Epithelial cell of esophagus (primary cell): ENCODE data around the gene AUTS2.

Experiments
- DNase-seq: peaks from one replicate; pipeline ENCODE4 v3.0.0; 2010; ENCODE audit warnings: low read depth
- H3K4me3 ChIP-seq: 2 replicates; pipeline ENCODE4 v1.5.1; 2011; ENCODE audit warnings: mild to moderate bottlenecking, low read length, control low read depth
- TF ChIP-seq, protein P1 (sequence below): IDR thresholded peaks from 2 replicates; pipeline ENCODE4 v1.5.1; 2011; ENCODE audit warnings: low read depth, mild to moderate bottlenecking, low read length, control low read depth, inconsistent platforms; ENCODE audit not compliant: insufficient read depth; ENCODE audit errors: missing control alignments

The AUTS2 gene

DNA sequence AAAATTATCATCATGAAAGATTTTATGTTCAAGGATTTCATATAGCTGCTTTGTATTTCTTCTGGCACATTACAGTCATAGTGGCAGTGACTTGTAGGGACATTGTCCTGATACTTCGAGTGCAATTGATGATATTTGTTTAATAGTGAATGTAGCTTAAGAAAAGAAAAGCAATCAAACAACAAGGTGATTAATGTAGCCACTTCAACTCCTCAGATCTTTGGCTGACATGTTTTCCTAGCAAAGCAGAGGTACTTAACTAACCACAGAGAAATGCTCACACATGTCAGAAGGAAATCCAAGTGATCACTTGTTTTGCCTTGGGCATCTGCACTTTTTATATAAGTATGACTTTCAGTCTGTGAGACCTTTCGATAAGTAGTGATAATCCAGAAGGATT, 470.3 kb downstream of the AUTS2 start:
- DNase-seq, result no peak
- TF ChIP-seq, protein P1, sequence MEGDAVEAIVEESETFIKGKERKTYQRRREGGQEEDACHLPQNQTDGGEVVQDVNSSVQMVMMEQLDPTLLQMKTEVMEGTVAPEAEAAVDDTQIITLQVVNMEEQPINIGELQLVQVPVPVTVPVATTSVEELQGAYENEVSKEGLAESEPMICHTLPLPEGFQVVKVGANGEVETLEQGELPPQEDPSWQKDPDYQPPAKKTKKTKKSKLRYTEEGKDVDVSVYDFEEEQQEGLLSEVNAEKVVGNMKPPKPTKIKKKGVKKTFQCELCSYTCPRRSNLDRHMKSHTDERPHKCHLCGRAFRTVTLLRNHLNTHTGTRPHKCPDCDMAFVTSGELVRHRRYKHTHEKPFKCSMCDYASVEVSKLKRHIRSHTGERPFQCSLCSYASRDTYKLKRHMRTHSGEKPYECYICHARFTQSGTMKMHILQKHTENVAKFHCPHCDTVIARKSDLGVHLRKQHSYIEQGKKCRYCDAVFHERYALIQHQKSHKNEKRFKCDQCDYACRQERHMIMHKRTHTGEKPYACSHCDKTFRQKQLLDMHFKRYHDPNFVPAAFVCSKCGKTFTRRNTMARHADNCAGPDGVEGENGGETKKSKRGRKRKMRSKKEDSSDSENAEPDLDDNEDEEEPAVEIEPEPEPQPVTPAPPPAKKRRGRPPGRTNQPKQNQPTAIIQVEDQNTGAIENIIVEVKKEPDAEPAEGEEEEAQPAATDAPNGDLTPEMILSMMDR, result no peak

DNA sequence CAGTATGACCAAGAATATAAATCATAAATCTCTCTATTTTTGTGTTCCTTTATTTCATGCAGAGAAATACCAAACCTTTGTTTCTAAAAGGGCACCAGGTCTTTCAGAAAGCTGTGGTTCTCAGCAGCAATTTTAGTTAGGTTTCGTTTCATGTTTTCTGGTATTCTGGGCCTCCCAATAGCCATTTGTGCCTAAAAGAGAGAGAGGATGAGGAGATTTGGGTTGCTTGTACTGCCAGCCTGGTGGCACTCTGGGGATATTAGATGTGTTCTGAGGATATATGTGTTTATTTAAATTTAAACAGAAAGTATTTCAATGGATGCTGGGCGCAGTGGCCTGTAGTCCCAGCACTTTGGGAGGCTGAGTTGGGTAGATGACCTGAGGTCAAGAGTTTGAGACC, 471.7 kb downstream of the AUTS2 start:
- no peak for DNase-seq
- H3K4me3 ChIP-seq, result no peak overlapping the region
- TF ChIP-seq, protein P1, result no peak

More for the DNA sequence above, 470.3 kb downstream of the AUTS2 start:
- H3K4me3 ChIP-seq, result no peak overlapping the region

- TF ChIP-seq, protein P1, result no peak
- no peak overlapping the region for H3K4me3 ChIP-seq
- no peak for DNase-seq
These were observed 473.5 kb downstream of the AUTS2 start for GRCh38 chr7:70071766-70072165.

GRCh38 chr7:70072220-70072619, 473.9 kb downstream of the AUTS2 start:
- TF ChIP-seq, protein P1, result no peak
- DNase-seq, result no peak
- H3K4me3 ChIP-seq, result no peak overlapping the region

GRCh38 chr7:70076325-70076724, 478.1 kb downstream of the AUTS2 start:
- H3K4me3 ChIP-seq, result no peak overlapping the region
- no peak for DNase-seq
- TF ChIP-seq, protein P1, result no peak

DNA sequence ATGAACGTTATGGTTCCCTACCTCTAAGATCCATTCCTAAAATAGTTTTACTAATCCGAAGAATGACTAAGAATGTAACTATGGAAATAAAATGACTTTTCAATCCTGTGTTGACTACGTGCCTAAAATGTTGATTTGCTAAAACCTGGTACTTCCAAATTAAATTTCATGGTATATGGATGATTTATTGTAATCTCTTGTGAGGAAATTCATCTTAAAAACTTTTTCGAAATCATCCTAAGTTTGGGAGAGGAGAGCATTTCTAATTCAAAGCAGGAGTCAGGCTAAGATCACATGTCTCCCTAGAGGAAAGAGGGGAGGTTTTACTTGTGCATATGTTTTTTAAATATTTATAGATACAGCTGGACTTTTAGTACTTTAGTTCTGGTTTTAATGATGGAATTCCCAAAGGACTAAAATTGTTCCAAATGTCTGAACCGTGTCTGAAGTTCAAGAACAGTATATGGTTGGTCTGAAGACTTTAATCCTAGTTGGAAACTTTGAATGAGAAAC, 483.9 kb downstream of the AUTS2 start:
- TF ChIP-seq, protein P1, result no peak
- H3K4me3 ChIP-seq, result no peak overlapping the region
- no peak for DNase-seq

- no peak for DNase-seq
- TF ChIP-seq, protein P1, result no peak
- no peak overlapping the region for H3K4me3 ChIP-seq
These were observed 493.1 kb downstream of the AUTS2 start for GRCh38 chr7:70091362-70091761.
